CD4-positive, alpha-beta T cell treated with Interleukin-21 for 1 hour (primary cell): ENCODE results near the gene DCTN1.
"Not testable (repeated sequence)": the region's sequence is repeated elsewhere in the genome, so short reads cannot be mapped to it uniquely, and the experiment has no call there.

Experiments used
- DNase-seq: peaks from one replicate; pipeline ENCODE4 v3.0.0-alpha.2; 2020

The DCTN1 gene

DNA sequence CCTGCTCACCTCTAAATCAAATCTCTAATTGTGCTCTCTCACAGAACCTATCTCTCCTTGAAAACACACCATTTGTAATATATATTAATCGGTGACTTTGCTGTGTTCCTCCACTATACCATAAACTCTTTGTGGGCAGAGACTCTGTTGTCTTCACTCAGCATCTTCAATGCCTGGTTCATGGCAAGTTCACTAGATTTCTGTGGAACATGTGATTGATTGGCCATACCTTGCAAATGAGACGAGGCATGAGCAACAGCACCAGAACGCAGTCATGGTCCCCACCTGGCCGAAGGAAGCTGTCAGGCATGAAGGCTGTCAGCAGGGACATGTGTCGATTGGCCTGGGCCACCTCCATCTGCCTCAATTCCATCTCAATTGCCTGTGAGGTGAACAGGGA lies 11.6 kb downstream of the DCTN1 start:
- no peak for DNase-seq

GRCh38 chr2:74367789-74368188 lies 12.3 kb downstream of the DCTN1 start:
- DNase-seq = no peak

GRCh38 chr2:74366036-74366435 lies 14.1 kb downstream of the DCTN1 start:
- no peak for DNase-seq

- no peak for DNase-seq
These were observed 15.3 kb downstream of the DCTN1 start for GRCh38 chr2:74364533-74365505.

- DNase-seq = no peak
These were observed 18.8 kb downstream of the DCTN1 start for GRCh38 chr2:74361327-74361726.

GRCh38 chr2:74357627-74358026 lies 22.5 kb downstream of the DCTN1 start:
- DNase-seq = no peak

DNA sequence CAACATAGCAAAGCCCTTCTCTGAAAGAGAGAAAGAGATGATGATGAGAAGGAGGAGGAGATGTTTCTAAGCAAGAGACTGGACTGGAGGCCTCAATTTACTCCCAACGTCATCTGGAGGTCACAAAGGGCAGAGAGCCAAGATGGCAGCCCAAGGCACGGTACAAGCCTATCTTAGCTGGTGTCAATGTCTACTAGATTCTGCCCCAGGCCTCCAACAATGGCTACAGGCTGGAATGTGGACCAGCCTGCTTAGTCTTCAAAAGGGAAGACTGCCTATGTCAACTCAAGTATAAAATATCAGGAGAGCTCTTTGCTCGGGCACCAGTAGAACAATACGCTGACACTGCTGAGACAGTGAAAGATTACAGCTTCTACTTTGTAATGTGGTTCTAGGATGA lies 30.2 kb downstream of the DCTN1 start:
- no peak for DNase-seq

GRCh38 chr2:74347742-74348141 lies 32.4 kb downstream of the DCTN1 start:
- no peak for DNase-seq

GRCh38 chr2:74347303-74347702 lies 32.8 kb downstream of the DCTN1 start:
- DNase-seq = no peak

DNA sequence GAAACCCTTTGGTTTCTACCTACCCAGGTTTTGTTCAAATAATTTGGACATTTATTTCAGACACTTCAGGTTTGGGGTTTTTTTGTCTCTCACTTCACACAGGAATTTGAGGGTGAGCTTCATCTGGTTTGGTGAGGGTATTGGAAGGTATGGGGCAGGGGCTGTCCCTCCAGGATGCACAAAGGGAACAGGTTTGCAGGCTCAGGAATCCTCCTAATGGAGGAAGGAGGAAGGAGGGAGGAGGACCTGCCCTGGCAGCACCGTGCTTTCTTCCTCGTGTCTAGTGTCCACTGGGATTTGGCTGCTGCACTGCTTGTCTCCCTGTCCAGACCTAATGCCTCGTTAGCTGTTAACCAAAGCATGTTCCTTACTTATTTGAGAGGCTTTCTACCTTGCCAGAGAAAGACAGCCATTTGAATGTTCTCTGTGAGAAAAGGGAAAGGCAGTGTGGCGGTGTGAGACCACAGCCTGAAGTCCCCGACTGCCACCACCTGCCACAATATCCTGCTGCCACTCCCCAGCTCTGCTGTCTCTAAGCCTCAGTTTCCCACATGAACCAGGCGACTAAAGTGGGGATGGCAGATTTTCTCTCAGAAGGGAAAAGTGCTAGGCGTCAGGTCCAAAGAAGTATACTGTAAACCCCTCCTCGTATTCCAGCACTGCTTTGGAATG lies 34.7 kb downstream of the DCTN1 start:
- DNase-seq = no peak

DNA sequence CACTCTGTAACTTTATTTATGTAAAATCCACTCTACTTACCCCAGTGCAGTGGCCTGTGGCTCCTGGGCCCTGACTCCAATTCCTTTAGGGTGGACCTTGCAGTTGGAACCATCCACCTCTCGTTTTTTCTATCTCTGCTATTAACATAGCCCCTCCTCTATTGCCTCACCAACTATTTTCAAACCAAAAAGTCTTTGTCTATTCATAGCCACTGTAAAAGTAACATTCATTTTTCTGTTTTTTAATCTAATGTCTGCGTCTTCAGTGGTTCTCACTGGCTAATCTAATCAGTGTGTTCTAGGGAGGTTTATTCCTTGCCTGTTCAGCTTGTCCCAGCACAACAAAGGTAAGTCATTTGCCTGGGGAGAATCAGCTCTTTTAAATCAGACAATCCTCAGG lies 36.8 kb downstream of the DCTN1 start, which contains the start of gene SLC4A5:
Gene SLC4A5 (minus strand): TSS at position 101 of the 400 bp plus-strand sequence. CDS start 28,393 bp downstream, outside the sequence.
- DNase-seq = no peak

- DNase-seq = not testable (repeated sequence)
These were observed 43.9 kb downstream of the DCTN1 start for GRCh38 chr2:74336227-74336626.

GRCh38 chr2:74334931-74335333 lies 45.2 kb downstream of the DCTN1 start:
- peak; percentile 77 for DNase-seq

- no peak for DNase-seq
These were observed 46.1 kb downstream of the DCTN1 start for GRCh38 chr2:74333896-74334586.

DNA sequence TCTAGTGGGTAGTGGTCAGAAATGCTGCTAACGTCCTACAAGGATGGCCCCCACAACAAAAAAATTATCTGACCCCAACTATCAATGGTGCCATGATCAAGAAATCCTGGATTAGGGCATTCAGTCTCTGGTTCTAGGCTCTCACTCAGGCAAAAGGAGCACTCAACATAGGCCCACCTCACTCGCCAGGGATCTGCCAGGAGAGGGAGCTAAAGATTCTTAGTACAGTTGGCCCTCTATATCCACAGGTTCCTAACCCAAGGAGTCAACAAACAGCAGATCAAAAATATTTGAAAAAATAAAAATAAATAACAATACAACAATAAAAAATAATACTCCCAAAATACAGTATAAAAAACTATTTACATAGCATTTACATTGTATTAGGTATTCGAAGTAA lies 46.9 kb downstream of the DCTN1 start:
- DNase-seq = no peak

- no peak for DNase-seq
These were observed 47.4 kb downstream of the DCTN1 start for GRCh38 chr2:74332550-74333174.

- DNase-seq = no peak
These were observed 51.5 kb downstream of the DCTN1 start for GRCh38 chr2:74328573-74328972.

GRCh38 chr2:74328074-74328473 lies 52.0 kb downstream of the DCTN1 start:
- no peak for DNase-seq

GRCh38 chr2:74327627-74328026 lies 52.5 kb downstream of the DCTN1 start:
- no peak for DNase-seq

DNA sequence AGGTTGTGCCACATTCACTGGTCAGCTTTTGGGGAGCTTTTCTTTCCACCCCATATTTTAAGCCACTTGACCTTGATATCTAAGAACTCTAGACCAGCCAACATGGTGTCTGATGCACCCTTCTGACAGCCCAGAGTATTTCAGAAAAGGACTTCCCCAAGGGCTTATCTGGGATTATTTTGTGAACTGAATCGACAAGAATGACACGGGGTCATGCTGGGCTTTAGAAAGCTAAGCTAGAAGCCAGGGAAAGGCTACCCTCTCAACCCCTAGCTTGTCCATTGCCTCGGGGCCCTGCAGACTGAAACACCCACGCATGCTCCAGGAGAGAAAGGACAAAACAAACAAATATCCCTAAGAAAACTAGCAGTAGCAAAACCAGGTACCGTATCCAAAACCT lies 52.9 kb downstream of the DCTN1 start:
- no peak for DNase-seq

- DNase-seq = no peak
These were observed 54.3 kb downstream of the DCTN1 start for GRCh38 chr2:74325815-74326214.

DNA sequence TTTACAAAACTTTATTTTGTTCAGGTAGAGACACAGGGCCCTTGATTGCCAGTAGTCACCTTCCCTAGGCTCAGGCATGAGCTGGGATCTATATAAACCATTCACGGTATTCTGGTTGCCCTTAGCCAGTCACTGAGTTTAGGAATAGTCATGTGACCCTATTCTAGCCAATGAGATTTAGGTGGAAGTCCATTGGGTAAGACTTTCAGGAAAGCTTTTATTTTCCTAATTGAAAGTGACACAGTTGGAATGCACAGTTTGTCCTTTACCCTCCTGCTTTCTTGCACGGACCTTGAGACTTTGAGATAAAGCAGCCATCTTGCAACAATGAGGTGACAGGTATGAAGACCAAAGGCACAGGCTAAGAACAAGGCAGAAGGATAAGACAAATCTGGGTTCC lies 58.4 kb downstream of the DCTN1 start:
- DNase-seq = no peak

DNA sequence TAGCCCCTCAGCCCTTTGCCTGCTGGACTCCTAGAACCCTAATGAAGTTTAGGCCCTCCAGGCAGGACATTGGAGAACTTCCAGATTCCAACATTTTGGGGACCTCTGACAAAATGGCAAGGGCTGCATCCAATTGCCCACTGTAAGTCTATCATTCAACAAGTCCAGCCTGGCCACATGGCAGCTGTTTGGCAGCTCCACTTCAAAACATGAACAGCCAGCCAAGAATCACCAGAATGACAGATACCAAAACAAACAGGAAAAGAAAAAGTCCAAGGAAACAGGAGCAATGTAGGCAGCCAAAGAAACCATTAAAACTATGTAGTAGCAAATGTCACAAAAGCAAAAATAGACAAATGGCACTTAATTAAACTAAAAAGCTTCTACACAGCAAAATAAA lies 62.4 kb downstream of the DCTN1 start:
- DNase-seq = no peak
